PC-9 (cell line): ENCODE results near the gene TBC1D13.

Experiments
- CTCF ChIP-seq: fragments of 200-600 bp; sonication (generic); conservative IDR thresholded peaks from 2 replicates; pipeline ENCODE4 v1.6.1; 2017; ENCODE audit warnings: mixed run types, antibody characterized with exemption, mild to moderate bottlenecking, moderate library complexity
- EZH2 ChIP-seq: fragments of 200-600 bp; sonication (generic); IDR thresholded peaks from 2 replicates; pipeline ENCODE4 v1.8.0; 2017; ENCODE audit warnings: antibody characterized with exemption, low read depth

DNA sequence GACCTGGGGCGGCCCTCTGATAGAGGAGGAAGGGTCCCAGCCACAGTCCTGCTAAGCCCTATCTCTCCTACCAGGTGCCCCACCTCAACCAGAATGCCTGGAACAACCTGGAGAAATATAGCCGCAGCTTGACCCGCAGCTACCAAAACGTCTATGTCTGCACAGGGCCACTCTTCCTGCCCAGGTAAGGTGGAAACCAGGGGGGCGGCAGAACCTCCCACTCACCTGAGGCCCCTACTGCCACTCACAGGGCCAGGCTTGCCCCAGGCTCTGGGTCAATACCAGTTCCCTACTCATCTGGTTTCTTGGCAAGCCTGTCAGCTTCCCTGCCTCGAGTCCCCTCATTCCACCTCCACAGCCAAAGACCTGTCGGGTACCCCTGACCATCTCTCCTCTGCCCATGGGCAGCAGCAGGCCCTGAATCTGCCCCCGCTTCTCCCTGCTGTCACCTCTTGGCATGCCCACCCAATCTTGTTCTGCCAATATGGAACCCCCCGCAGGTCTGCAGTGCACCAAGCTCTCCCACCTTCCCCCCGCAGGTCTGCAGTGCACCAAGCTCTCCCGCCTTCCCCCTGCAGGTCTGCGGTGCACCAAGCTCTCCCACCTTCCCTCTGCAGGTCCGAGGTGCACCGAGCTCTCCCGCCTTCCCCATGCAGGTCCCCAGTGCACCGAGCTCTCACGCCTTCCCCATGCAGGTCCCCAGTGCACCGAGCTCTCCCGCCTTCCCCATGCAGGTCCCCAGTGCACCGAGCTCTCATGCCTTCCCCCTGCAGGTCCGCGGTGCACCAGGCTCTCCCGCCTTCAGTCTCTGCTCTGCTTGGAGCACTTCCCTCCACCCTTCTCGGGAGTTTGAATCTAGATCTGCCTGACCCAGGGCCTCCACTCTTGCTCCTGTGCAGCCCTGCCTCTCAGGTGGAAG is 33.9 kb downstream of the TBC1D13 start:
- TF ChIP-seq CTCF (no peak), EZH2 (no peak)
